Muscle of leg (tissue), 11 donors: Measurements from ENCODE around the gene ZNF552. TPM values are rescaled to one million over a fixed set of nuclear protein-coding genes. Genes with fewer than 3 reads are reported as not detected.
"Not testable (repeated sequence)": the region's sequence is repeated elsewhere in the genome, so short reads cannot be mapped to it uniquely, and the experiment has no call there.

Experiments
- DNase-seq: peaks from one replicate; pipeline ENCODE4 v3.0.0; 2013
- H3K27ac ChIP-seq: one replicate; pipeline ENCODE4 v1.5.1; 2013; ENCODE audit warnings: mild to moderate bottlenecking, low read length, control low read depth
- H3K27me3 ChIP-seq: one replicate; pipeline ENCODE4 v1.6.1; 2013; ENCODE audit warnings: low read length; ENCODE audit not compliant: control insufficient read depth, insufficient read depth
- H3K36me3 ChIP-seq: one replicate; pipeline ENCODE4 v1.6.1; 2013; ENCODE audit warnings: low read length; ENCODE audit not compliant: control insufficient read depth, insufficient read depth
- H3K4me1 ChIP-seq: one replicate; pipeline ENCODE4 v1.6.1; 2013; ENCODE audit warnings: low read length; ENCODE audit not compliant: control insufficient read depth, insufficient read depth
- H3K4me3 ChIP-seq: one replicate; pipeline ENCODE4 v1.5.1; 2013; ENCODE audit warnings: low read length, control low read depth
- H3K9me3 ChIP-seq: replicated peaks from 2 replicates; pipeline ENCODE4 v1.6.1; 2013; ENCODE audit warnings: low read depth, low read length; ENCODE audit not compliant: control insufficient read depth
- WGBS: methylation state at CpG from one replicate; pipeline ENCODE4 v1.1.5; 2013; ENCODE audit warnings: missing lambda C conversion rate; ENCODE audit not compliant: insufficient coverage; 5-methylcytosine and 5-hydroxymethylcytosine counted together
- polyA plus RNA-seq, 8 donors: library from polyadenylated mRNA; unstranded; fragments of 120-200 nt; gene quantifications; one replicate each; pipeline versions ENCODE4 v1.2.1 to v1.2.3, GENCODE V29; 2013; ENCODE audit warnings: inconsistent platforms in 1 of 8, low replicate concordance in 1 of 8; ENCODE audit not compliant: insufficient read length in 8 of 8, insufficient read depth in 1 of 8
- total RNA-seq: library from RNA; stranded (reverse); fragments of 120-200 nt; gene quantifications from one replicate; pipeline ENCODE4 v1.2.4, GENCODE V29; 2013

Gene ZNF552
- total and polyA plus RNA-seq, 9 donors = 2.8 to 9.3 (median 4.4) TPM

- no peak overlapping the region for H3K4me3 ChIP-seq
- no peaks in the 10 kb centered on the region for H3K27me3 ChIP-seq
- 75% methylated on average over 1 of the region's 2 CpGs for WGBS
- peaks cover 3% of the 10 kb centered on the region for H3K4me1 ChIP-seq
- H3K9me3 ChIP-seq = no peaks in the 10 kb centered on the region
- DNase-seq = no peak
- peaks cover 19% of the 10 kb centered on the region for H3K36me3 ChIP-seq
- no peak overlapping the region for H3K27ac ChIP-seq
Observed at GRCh38 chr19:57807541-57807940, 7.2 kb downstream of the ZNF552 start.

- peaks cover 3% of the 10 kb centered on the region for H3K4me1 ChIP-seq
- peak overlapping the region; percentile 56 for H3K4me3 ChIP-seq
- no peaks in the 10 kb centered on the region for H3K9me3 ChIP-seq
- no peaks in the 10 kb centered on the region for H3K27me3 ChIP-seq
- H3K27ac ChIP-seq = peak overlapping the region; percentile 89
- H3K36me3 ChIP-seq = peaks cover 13% of the 10 kb centered on the region
- 0% methylated on average over 8 of the region's 19 CpGs for WGBS
- peak; percentile 58 for DNase-seq
Observed at GRCh38 chr19:57803594-57804325, 11.0 kb downstream of the ZNF552 start.

GRCh38 chr19:57803265-57803593, 11.5 kb downstream of the ZNF552 start:
- Histone ChIP-seq H3K4me1 (peaks cover 3% of the 10 kb centered on the region), H3K27ac (peak overlapping the region; percentile 89), H3K36me3 (peaks cover 8% of the 10 kb centered on the region), H3K9me3 (no peaks in the 10 kb centered on the region), H3K27me3 (no peaks in the 10 kb centered on the region), H3K4me3 (peak overlapping the region; percentile 56)
- 2% methylated on average over 6 of the region's 6 CpGs for WGBS
- no peak for DNase-seq

- Histone ChIP-seq H3K9me3 (no peaks in the 10 kb centered on the region), H3K27ac (no peak overlapping the region), H3K27me3 (no peaks in the 10 kb centered on the region), H3K36me3 (peaks cover 3% of the 10 kb centered on the region), H3K4me3 (no peak overlapping the region), H3K4me1 (peaks cover 3% of the 10 kb centered on the region)
- no peak for DNase-seq
- WGBS = 81% methylated on average over 4 of the region's 4 CpGs
Observed at GRCh38 chr19:57802269-57802668, 12.4 kb downstream of the ZNF552 start.

GRCh38 chr19:57800696-57801095, 14.0 kb downstream of the ZNF552 start:
- peaks cover 3% of the 10 kb centered on the region for H3K4me1 ChIP-seq
- peaks cover 5% of the 10 kb centered on the region for H3K36me3 ChIP-seq
- H3K9me3 ChIP-seq = no peaks in the 10 kb centered on the region
- DNase-seq = no peak
- no peaks in the 10 kb centered on the region for H3K27me3 ChIP-seq
- H3K27ac ChIP-seq = no peak overlapping the region
- no peak overlapping the region for H3K4me3 ChIP-seq
- 17% methylated on average over 1 of the region's 5 CpGs for whole genome bisulfite sequencing

GRCh38 chr19:57796580-57796979, 18.1 kb downstream of the ZNF552 start:
- H3K36me3 ChIP-seq = peaks cover 18% of the 10 kb centered on the region
- not testable (repeated sequence) for H3K9me3 ChIP-seq
- no CpG with 5 or more reads among the region's 1 CpG for WGBS

GRCh38 chr19:57789288-57789687, 25.4 kb downstream of the ZNF552 start:
- Histone ChIP-seq H3K36me3 (peaks cover 29% of the 10 kb centered on the region), H3K27me3 (no peaks in the 10 kb centered on the region), H3K4me3 (no peak overlapping the region), H3K9me3 (peaks cover 67% of the 10 kb centered on the region), H3K27ac (no peak overlapping the region), H3K4me1 (no peaks in the 10 kb centered on the region)
- DNase-seq = no peak
- no CpG with 5 or more reads among the region's 4 CpGs for WGBS

More at GRCh38 chr19:57796580-57796979, 18.1 kb downstream of the ZNF552 start:
- H3K27ac ChIP-seq, H3K27me3 ChIP-seq, H3K4me1 ChIP-seq, DNase-seq, H3K4me3 ChIP-seq: not testable (repeated sequence)

- peaks cover 72% of the 10 kb centered on the region for H3K9me3 ChIP-seq
- no peak overlapping the region for H3K27ac ChIP-seq
- H3K4me1 ChIP-seq = no peaks in the 10 kb centered on the region
- H3K36me3 ChIP-seq = peaks cover 29% of the 10 kb centered on the region
- H3K4me3 ChIP-seq = no peak overlapping the region
- no peak for DNase-seq
- no peaks in the 10 kb centered on the region for H3K27me3 ChIP-seq
Observed at GRCh38 chr19:57788114-57788692, 26.5 kb downstream of the ZNF552 start.

- no peak for DNase-seq
- Histone ChIP-seq H3K27ac (no peak overlapping the region), H3K4me3 (no peak overlapping the region), H3K27me3 (no peaks in the 10 kb centered on the region), H3K4me1 (no peaks in the 10 kb centered on the region), H3K36me3 (peaks cover 24% of the 10 kb centered on the region), H3K9me3 (peaks cover 65% of the 10 kb centered on the region)
- WGBS = 97% methylated on average over 3 of the region's 5 CpGs
Observed at GRCh38 chr19:57786906-57787305, 27.8 kb downstream of the ZNF552 start.

GRCh38 chr19:57786286-57786685, 28.4 kb downstream of the ZNF552 start:
- peaks cover 24% of the 10 kb centered on the region for H3K36me3 ChIP-seq
- WGBS = 89% methylated on average over 33 of the region's 38 CpGs
- H3K9me3 ChIP-seq = peaks cover 65% of the 10 kb centered on the region

More at GRCh38 chr19:57786286-57786685, 28.4 kb downstream of the ZNF552 start:
- Histone ChIP-seq H3K27me3 (no peaks in the 10 kb centered on the region), H3K4me3 (no peak overlapping the region), H3K27ac (no peak overlapping the region), H3K4me1 (no peaks in the 10 kb centered on the region)
- DNase-seq = no peak
